Amniotic stem cell (primary cell): ENCODE measurements around the gene MBD3L1.

ENCODE experiments used
- DNase-seq: peaks from one replicate; lab custom pipeline; 2025; lab: John Stamatoyannopoulos, UW

The MBD3L1 gene

GRCh38 chr19:8832132-8833021 is at the start of gene MBD3L1, which contains the start of gene ZNF558:
Gene MBD3L1 (plus strand): TSS chr19:8832377. CDS start chr19:8842679, 10,302 bp downstream.
Gene ZNF558 (minus strand): TSS chr19:8832304. CDS start chr19:8822659, 9,645 bp downstream.
- DNase-seq = peak; percentile 95

GRCh38 chr19:8794823-8795222 is 37.4 kb upstream of the MBD3L1 start:
- no peak for DNase-seq

GRCh38 chr19:8806661-8807060 is 25.5 kb upstream of the MBD3L1 start:
- DNase-seq = no peak

- DNase-seq = no peak
Measured at GRCh38 chr19:8811315-8812172, 20.6 kb upstream of the MBD3L1 start.

- no peak for DNase-seq
Measured at GRCh38 chr19:8814176-8814575, 18.0 kb upstream of the MBD3L1 start.

GRCh38 chr19:8815780-8816179 is 16.4 kb upstream of the MBD3L1 start:
- no peak for DNase-seq

GRCh38 chr19:8820234-8820633 is 11.9 kb upstream of the MBD3L1 start:
- DNase-seq = no peak

GRCh38 chr19:8821748-8822241 is 10.4 kb upstream of the MBD3L1 start:
- no peak for DNase-seq

- no peak for DNase-seq
Measured at GRCh38 chr19:8826371-8826770, 5.8 kb upstream of the MBD3L1 start.

- DNase-seq = no peak
Measured at GRCh38 chr19:8827277-8827676, 4.9 kb upstream of the MBD3L1 start.

GRCh38 chr19:8831373-8831772 is 804 bp upstream of the MBD3L1 start:
- DNase-seq = no peak

- DNase-seq = no peak
Measured at GRCh38 chr19:8831832-8832131, 395 bp upstream of the MBD3L1 start.

- DNase-seq = no peak
Measured at GRCh38 chr19:8835446-8835845, 3.3 kb downstream of the MBD3L1 start.

GRCh38 chr19:8835877-8836276 is 3.7 kb downstream of the MBD3L1 start:
- DNase-seq = no peak

- DNase-seq = no peak
Measured at GRCh38 chr19:8840708-8841107, 8.5 kb downstream of the MBD3L1 start.

GRCh38 chr19:8846819-8847218 is 14.6 kb downstream of the MBD3L1 start:
- DNase-seq = no peak

GRCh38 chr19:8849232-8849631 is 17.1 kb downstream of the MBD3L1 start:
- no peak for DNase-seq

GRCh38 chr19:8850488-8850887 is 18.3 kb downstream of the MBD3L1 start:
- no peak for DNase-seq

GRCh38 chr19:8858260-8858659 is 26.1 kb downstream of the MBD3L1 start:
- DNase-seq = no peak

GRCh38 chr19:8866344-8866743 is 34.2 kb downstream of the MBD3L1 start:
- no peak for DNase-seq

GRCh38 chr19:8877854-8878705 is 45.9 kb downstream of the MBD3L1 start:
- no peak for DNase-seq
